Transverse colon (tissue), 3 donors: ENCODE measurements around the gene EEFSEC.

ENCODE experiments used
- CTCF ChIP-seq, 5 experiments: fragments of 200-600 bp in 3 of 5; fragments of 450-650 bp in 2 of 5; sonication (generic) in 3 of 5; IDR thresholded peaks; 1 replicate in 2 of 5; 2 replicates in 3 of 5; pipeline ENCODE4 v1.5.1; 2016 to 2017; ENCODE audit warnings: antibody characterized with exemption in 5 of 5, inconsistent platforms in 3 of 5, mild to moderate bottlenecking in 2 of 5, moderate library complexity in 1 of 5
- POLR2A ChIP-seq: fragments of 450-650 bp; IDR thresholded peaks from one replicate; pipeline ENCODE4 v1.6.1; 2016; ENCODE audit warnings: antibody characterized with exemption, mild to moderate bottlenecking, moderate library complexity

DNA sequence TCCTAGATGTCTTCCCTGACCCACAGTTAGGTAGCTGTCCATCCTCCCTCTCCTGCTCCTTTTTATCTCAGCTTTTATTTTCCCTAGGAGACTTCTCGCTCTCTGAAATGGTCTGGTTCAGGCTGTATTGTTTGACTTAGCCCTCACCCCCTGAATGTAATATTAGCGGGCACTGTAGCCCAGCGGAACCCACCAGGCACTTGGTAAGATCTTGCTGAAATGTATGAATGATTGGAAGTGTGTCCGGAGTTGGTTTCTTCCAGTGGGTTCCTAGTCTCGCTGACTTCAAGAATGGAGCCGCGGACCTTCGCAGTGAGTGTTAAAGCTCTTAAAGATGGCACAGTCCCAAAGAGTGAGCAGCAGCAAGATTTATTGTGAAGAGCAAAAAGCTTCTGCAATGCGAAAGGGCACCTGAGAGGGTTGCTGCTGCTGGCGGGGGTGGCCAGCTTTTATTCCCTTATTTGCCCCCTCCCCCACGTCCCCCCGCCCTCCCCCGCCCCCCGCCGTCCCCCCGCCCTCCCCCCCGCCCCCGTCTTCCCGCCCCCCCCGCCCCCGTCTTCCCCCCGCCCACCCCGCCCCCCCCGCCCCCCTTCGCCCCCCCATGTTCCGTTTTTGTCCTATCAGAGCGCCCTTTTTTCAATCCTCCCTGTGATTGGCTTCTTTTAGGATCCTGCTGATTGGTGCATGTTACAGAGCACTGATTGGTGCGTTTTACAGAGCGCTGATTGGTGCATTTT is 694 bp upstream of the EEFSEC start:
- TF ChIP-seq CTCF (IDR thresholded peaks at IDR 0.05) (no peak), POLR2A (no peak)
